MCF 10A (cell line): ENCODE results near the gene MXRA5. TPM values are rescaled to one million over a fixed set of nuclear protein-coding genes. Genes with fewer than 3 reads are reported as not detected.
"Not testable (repeated sequence)": the region's sequence is repeated elsewhere in the genome, so short reads cannot be mapped to it uniquely, and the experiment has no call there.

Experiments
- BruUV-seq: library from RNA; stranded (reverse); fragments of 400-500 nt; replicated peaks from 2 replicates; lab custom pipeline; 2021; lab: Mats Ljungman, UMichigan
- CTCF ChIA-PET: fragments of 300-600 bp; sonication (Branson Sonifier 250); formaldehyde crosslinking; extraction: SDS; loops from one replicate; lab custom pipeline; 2021; ENCODE audit warnings: antibody characterized with exemption, inconsistent platforms; lab: Yijun Ruan, JAX
- POLR2A ChIA-PET: fragments of 300-600, 350-650 bp; sonication (Branson Sonifier 250); formaldehyde crosslinking; extraction: SDS; loops from one replicate; lab custom pipeline; 2020; ENCODE audit warnings: antibody characterized with exemption, inconsistent platforms; lab: Yijun Ruan, JAX
- DNase-seq: peaks from one replicate; pipeline ENCODE4 v3.0.0-alpha.2; 2018; ENCODE audit not compliant: unreplicated experiment
- H3K27ac Mint-ChIP-seq: one replicate; pipeline ENCODE4 v1.8.0; 2022; ENCODE audit warnings: mild to moderate bottlenecking, low read depth, mixed read lengths; ENCODE audit not compliant: unreplicated experiment
- H3K27me3 Mint-ChIP-seq: one replicate; pipeline ENCODE4 v1.8.0; 2022; ENCODE audit warnings: mixed read lengths; ENCODE audit not compliant: insufficient read depth, unreplicated experiment
- H3K36me3 Mint-ChIP-seq: one replicate; pipeline ENCODE4 v1.8.0; 2022; ENCODE audit warnings: mild to moderate bottlenecking, moderate library complexity, mixed read lengths; ENCODE audit not compliant: insufficient read depth, unreplicated experiment
- H3K4me1 Mint-ChIP-seq: one replicate; pipeline ENCODE4 v1.8.0; 2022; ENCODE audit warnings: mixed read lengths; ENCODE audit not compliant: insufficient read depth, unreplicated experiment
- H3K4me3 Mint-ChIP-seq: one replicate; pipeline ENCODE4 v1.8.0; 2022; ENCODE audit warnings: mild to moderate bottlenecking, moderate library complexity, mixed read lengths; ENCODE audit not compliant: unreplicated experiment
- H3K9me3 Mint-ChIP-seq: one replicate; pipeline ENCODE4 v1.8.0; 2022; ENCODE audit warnings: mixed read lengths; ENCODE audit not compliant: unreplicated experiment
- intact Hi-C: fragments of 100-400 bp; cut with micrococcal nuclease; formaldehyde crosslinking; loops from 2 replicates; pipeline ENCODE4 v1.14.1; 2022
- total RNA-seq: library from RNA; stranded (reverse); gene quantifications from 2 replicates; pipeline ENCODE4 v1.2.3, GENCODE V29; 2022
- TF ChIP-seq, protein P1 (sequence below): fragments of 200-600 bp; IDR thresholded peaks from one replicate; pipeline ENCODE4 v1.8.0; 2022; ENCODE audit warnings: antibody characterized with exemption, mild to moderate bottlenecking; ENCODE audit not compliant: unreplicated experiment

The MXRA5 gene
- total RNA-seq, 1 experiment from 2014 or later = not detected

DNA sequence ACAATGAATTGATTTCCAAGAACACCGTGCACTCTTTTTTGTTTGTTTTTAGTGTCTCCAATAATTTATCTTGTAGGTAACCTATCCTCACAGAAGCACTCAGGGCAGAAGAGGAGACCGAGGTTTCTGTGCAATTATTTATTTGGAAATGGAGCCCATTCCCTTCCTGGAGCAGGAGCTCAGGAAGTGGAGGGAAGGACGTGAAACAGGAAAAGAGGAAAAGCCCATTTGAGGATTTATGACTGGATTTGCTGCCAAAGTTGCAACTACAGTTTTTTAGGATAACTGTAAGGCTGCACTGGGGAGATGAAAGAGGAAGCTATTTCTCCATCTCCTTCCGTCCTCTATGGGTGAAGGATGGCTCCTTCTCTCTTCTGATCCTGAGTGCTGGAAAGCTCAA, 31.7 kb upstream of the MXRA5 start:
- TF ChIP-seq, protein P1, sequence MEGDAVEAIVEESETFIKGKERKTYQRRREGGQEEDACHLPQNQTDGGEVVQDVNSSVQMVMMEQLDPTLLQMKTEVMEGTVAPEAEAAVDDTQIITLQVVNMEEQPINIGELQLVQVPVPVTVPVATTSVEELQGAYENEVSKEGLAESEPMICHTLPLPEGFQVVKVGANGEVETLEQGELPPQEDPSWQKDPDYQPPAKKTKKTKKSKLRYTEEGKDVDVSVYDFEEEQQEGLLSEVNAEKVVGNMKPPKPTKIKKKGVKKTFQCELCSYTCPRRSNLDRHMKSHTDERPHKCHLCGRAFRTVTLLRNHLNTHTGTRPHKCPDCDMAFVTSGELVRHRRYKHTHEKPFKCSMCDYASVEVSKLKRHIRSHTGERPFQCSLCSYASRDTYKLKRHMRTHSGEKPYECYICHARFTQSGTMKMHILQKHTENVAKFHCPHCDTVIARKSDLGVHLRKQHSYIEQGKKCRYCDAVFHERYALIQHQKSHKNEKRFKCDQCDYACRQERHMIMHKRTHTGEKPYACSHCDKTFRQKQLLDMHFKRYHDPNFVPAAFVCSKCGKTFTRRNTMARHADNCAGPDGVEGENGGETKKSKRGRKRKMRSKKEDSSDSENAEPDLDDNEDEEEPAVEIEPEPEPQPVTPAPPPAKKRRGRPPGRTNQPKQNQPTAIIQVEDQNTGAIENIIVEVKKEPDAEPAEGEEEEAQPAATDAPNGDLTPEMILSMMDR = no peak

DNA sequence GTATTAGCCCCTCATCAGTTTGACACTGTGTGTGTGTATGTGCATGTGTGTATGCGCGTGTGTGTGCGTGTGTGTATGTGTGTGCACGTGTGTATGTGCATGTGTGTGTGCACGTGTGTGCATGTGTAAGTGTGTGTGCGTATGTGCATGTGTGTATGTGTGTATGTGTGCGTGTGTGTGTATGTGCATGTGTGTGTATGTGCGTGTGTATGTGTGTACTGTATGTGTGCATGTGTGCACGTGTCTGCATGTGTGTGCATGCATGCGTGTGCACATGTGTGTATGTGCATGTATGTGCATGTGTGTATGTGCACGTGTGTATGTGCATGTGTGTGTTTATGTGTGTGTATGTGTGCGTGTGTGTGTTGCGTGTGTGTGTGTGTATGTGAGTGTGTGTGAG, 31.1 kb upstream of the MXRA5 start:
- POLR2A ChIA-PET = no interaction called here
- no TSS peak for BruUV-seq
- CTCF ChIA-PET = no interaction called here
- no peak for DNase-seq
- no peaks in the 10 kb centered on the region for H3K27me3 Mint-ChIP-seq
- no peaks in the 10 kb centered on the region for H3K36me3 Mint-ChIP-seq
- H3K27ac Mint-ChIP-seq = no peak overlapping the region
- intact Hi-C loops = no loop called here
- peaks cover 7% of the 10 kb centered on the region for H3K9me3 Mint-ChIP-seq
- H3K4me1 Mint-ChIP-seq = no peaks in the 10 kb centered on the region
- no peak overlapping the region for H3K4me3 Mint-ChIP-seq
- TF ChIP-seq, protein P1 = no peak

More for the DNA sequence above, 31.7 kb upstream of the MXRA5 start:
- peaks cover 7% of the 10 kb centered on the region for H3K9me3 Mint-ChIP-seq
- no peaks in the 10 kb centered on the region for H3K36me3 Mint-ChIP-seq
- H3K27me3 Mint-ChIP-seq = no peaks in the 10 kb centered on the region
- no peaks in the 10 kb centered on the region for H3K4me1 Mint-ChIP-seq
- CTCF ChIA-PET = no interaction called here
- intact Hi-C loops = no loop called here
- DNase-seq = no peak
- BruUV-seq = no TSS peak
- H3K4me3 Mint-ChIP-seq = no peak overlapping the region
- POLR2A ChIA-PET = no interaction called here
- no peak overlapping the region for H3K27ac Mint-ChIP-seq

DNA sequence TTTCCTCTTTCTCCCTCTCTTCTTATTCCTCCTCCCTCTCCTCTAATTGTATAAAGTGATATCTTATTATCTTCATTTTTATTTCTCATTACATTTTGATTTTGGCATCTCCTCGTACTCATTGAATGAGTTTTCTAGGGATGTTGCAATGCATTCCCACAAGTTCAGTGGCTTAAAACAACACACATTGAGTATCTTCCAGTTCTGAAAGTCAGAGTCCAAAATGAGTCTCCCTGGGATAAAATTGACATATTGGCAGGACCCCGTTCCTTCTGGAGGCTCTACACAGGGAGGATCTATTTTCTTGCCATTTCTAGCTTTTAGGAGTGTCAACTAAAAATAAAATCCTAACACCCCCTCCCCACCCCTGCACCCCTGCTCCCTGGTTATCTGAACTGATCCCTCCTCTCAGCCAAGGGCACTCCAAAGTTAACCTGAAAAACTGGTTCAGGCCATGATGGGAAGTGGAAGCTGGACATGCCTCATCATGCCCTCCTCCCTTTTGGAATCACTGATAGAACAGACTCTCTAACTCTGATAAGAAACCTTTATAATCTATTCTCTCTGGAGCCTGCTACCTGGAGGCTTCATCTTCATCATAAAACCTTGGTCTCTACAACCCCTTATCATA, 29.5 kb upstream of the MXRA5 start:
- BruUV-seq, H3K4me3 Mint-ChIP-seq, H3K9me3 Mint-ChIP-seq, H3K27ac Mint-ChIP-seq, H3K4me1 Mint-ChIP-seq, H3K36me3 Mint-ChIP-seq, H3K27me3 Mint-ChIP-seq, POLR2A ChIA-PET, intact Hi-C loops, DNase-seq: not testable (repeated sequence)
- CTCF ChIA-PET = interaction anchor here (0.6 kb wide), 1 partner anchor 145 kb away, joined by 3 read pairs; no protein-coding TSS in a partner anchor

DNA sequence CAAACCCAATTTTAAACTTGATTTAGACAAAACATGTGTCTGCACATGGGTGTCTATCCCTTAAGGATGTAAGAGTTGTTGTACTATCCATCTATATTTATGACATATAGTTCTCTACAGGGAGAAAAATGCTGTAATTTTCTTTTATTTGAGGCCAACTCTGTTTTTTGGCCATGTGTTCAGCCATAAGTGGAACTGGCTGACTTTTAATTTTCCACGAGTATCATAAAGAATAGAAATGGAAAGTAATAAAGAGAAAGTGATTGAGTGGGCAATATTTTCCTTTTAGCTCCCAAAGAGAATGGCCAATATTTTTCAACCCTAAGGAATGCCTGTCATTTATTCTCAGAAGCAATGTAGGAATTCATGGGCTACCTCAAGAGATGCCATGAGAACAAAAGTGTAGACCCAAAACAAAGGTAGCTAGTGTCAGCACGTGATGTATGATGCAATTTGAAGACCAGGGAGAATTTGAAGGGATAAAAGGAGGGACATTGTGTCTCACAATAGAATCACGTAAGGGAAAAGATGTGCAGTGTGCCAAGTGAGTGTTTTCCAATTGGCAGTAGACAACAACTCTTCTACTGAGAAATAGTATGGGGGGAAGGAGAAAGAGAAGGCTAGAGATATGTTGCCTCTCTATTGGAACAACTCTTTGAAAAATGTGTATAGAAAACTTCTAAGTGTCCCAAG, 27.8 kb upstream of the MXRA5 start:
- no peaks in the 10 kb centered on the region for H3K27me3 Mint-ChIP-seq
- no TSS peak for BruUV-seq
- DNase-seq = no peak
- no peak overlapping the region for H3K27ac Mint-ChIP-seq
- H3K36me3 Mint-ChIP-seq = no peaks in the 10 kb centered on the region
- no peak overlapping the region for H3K4me3 Mint-ChIP-seq
- intact Hi-C loops = no loop called here
- CTCF ChIA-PET = interaction anchor here (0.6 kb wide), 1 partner anchor 107 kb away, joined by 4 read pairs; no protein-coding TSS in a partner anchor
- no peaks in the 10 kb centered on the region for H3K4me1 Mint-ChIP-seq
- TF ChIP-seq, protein P1 = no peak
- peaks cover 7% of the 10 kb centered on the region for H3K9me3 Mint-ChIP-seq
- POLR2A ChIA-PET = interaction anchor here (1.0 kb wide), 1 partner anchor 88 kb away, joined by 3 read pairs; no protein-coding TSS in a partner anchor
